H1 (cell line): ENCODE data around the gene ZNF396. TPM values are rescaled to one million over a fixed set of nuclear protein-coding genes. Genes with fewer than 3 reads are reported as not detected.

Experiments used
- ASH2L ChIP-seq: fragments of 200-600, 300-600 bp; sonication (generic); IDR thresholded peaks from one replicate; pipeline ENCODE4 v1.7.1; 2017; ENCODE audit warnings: low read length
- BCL11A ChIP-seq, 2 experiments: IDR thresholded peaks; one replicate each; pipeline ENCODE4 v1.6.1; 2011; ENCODE audit warnings: low read depth in 2 of 2, low read length in 2 of 2, mild to moderate bottlenecking in 2 of 2
- CREB1 ChIP-seq: IDR thresholded peaks from 2 replicates; pipeline ENCODE4 v1.6.1; 2012; ENCODE audit warnings: inconsistent platforms
- CTBP2 ChIP-seq: IDR thresholded peaks from 2 replicates; pipeline ENCODE4 v1.7.0; 2011; ENCODE audit warnings: borderline replicate concordance, mild to moderate bottlenecking, moderate library complexity, mixed read lengths, low read length; ENCODE audit not compliant: insufficient read depth, insufficient read length
- EP300 ChIP-seq, 2 experiments: IDR thresholded peaks; 1 replicate in 1 of 2; 2 replicates in 1 of 2; pipeline ENCODE4 v1.6.1; 2011 to 2012; ENCODE audit warnings: low read depth in 2 of 2, low read length in 2 of 2, mild to moderate bottlenecking in 2 of 2, borderline replicate concordance in 1 of 2, inconsistent platforms in 1 of 2, moderate library complexity in 1 of 2
- EZH2 ChIP-seq: fragments of 200-600 bp; sonication (generic); IDR thresholded peaks from 2 replicates; pipeline ENCODE4 v1.7.1; 2012; ENCODE audit warnings: low read depth, mild to moderate bottlenecking, moderate library complexity, low read length, inconsistent platforms; ENCODE audit not compliant: severe bottlenecking
- GTF2F1 ChIP-seq: IDR thresholded peaks from 2 replicates; pipeline ENCODE4 v1.6.1; 2012; ENCODE audit warnings: low read depth, low read length, improper control_type of control experiment, borderline replicate concordance
- HDAC6 ChIP-seq: IDR thresholded peaks from one replicate; pipeline ENCODE4 v1.7.1; 2012; ENCODE audit warnings: low read depth, mild to moderate bottlenecking, inconsistent platforms, low read length, moderate library complexity
- JUND ChIP-seq: IDR thresholded peaks from 2 replicates; pipeline ENCODE4 v1.6.1; 2011; ENCODE audit warnings: mild to moderate bottlenecking, improper control_type of control experiment, low read length
- KDM1A ChIP-seq: fragments of 200-600, 300-600 bp; sonication (generic); IDR thresholded peaks from 2 replicates; pipeline ENCODE4 v1.7.1; 2016; ENCODE audit warnings: mild to moderate bottlenecking, low read length, borderline replicate concordance
- MAFK ChIP-seq: IDR thresholded peaks from 2 replicates; pipeline ENCODE4 v1.6.1; 2012; ENCODE audit warnings: low read depth, mild to moderate bottlenecking, improper control_type of control experiment, low read length
- NANOG ChIP-seq: IDR thresholded peaks from 2 replicates; pipeline ENCODE4 v1.6.1; 2011; ENCODE audit warnings: low read length, low read depth, mild to moderate bottlenecking, inconsistent platforms; ENCODE audit not compliant: insufficient read depth, poor library complexity, severe bottlenecking
- NRF1 ChIP-seq: IDR thresholded peaks from 2 replicates; pipeline ENCODE4 v1.6.1; 2011; ENCODE audit warnings: mild to moderate bottlenecking, low read depth, low read length, improper control_type of control experiment
- PHF8 ChIP-seq: fragments of 200-600 bp; sonication (generic); conservative IDR thresholded peaks from 2 replicates; pipeline ENCODE4 v1.7.1; 2012; ENCODE audit warnings: low read depth, mild to moderate bottlenecking, inconsistent platforms, low read length, moderate library complexity
- POLR2A ChIP-seq, 2 experiments: IDR thresholded peaks; 1 replicate in 1 of 2; 2 replicates in 1 of 2; pipeline ENCODE4 v1.6.1; 2011; ENCODE audit warnings: low read depth in 2 of 2, low read length in 2 of 2, mild to moderate bottlenecking in 2 of 2; ENCODE audit errors: control extremely low read depth in 1 of 2
- RAD21 ChIP-seq, 2 experiments: IDR thresholded peaks in 1 of 2; conservative IDR thresholded peaks in 1 of 2; 2 replicates each; pipeline ENCODE4 v1.6.1; 2011; ENCODE audit warnings: low read depth in 2 of 2, low read length in 2 of 2, improper control_type of control experiment in 1 of 2, inconsistent platforms in 1 of 2, mild to moderate bottlenecking in 1 of 2, moderate library complexity in 1 of 2
- RFX5 ChIP-seq: IDR thresholded peaks from 2 replicates; pipeline ENCODE4 v1.6.1; 2011; ENCODE audit warnings: low read depth, low read length, improper control_type of control experiment, borderline replicate concordance
- RXRA ChIP-seq: IDR thresholded peaks from 2 replicates; pipeline ENCODE4 v1.6.1; 2011; ENCODE audit warnings: low read depth, mild to moderate bottlenecking, low read length, moderate library complexity; ENCODE audit not compliant: insufficient read depth
- SIRT6 ChIP-seq: IDR thresholded peaks from one replicate; pipeline ENCODE4 v1.7.1; 2012; ENCODE audit warnings: low read length, inconsistent platforms
- SIX5 ChIP-seq: IDR thresholded peaks from 2 replicates; pipeline ENCODE4 v1.6.1; 2011; ENCODE audit warnings: mild to moderate bottlenecking, low read depth, low read length
- SP2 ChIP-seq: IDR thresholded peaks from 2 replicates; pipeline ENCODE4 v1.6.1; 2012; ENCODE audit warnings: mild to moderate bottlenecking, low read length, inconsistent platforms
- SP4 ChIP-seq: IDR thresholded peaks from 2 replicates; pipeline ENCODE4 v1.6.1; 2012; ENCODE audit warnings: low read length, inconsistent platforms
- TAF7 ChIP-seq: optimal IDR thresholded peaks from 2 replicates; pipeline ENCODE3; 2011; ENCODE audit warnings: low read depth, mild to moderate bottlenecking, inconsistent platforms, low read length, moderate library complexity, borderline replicate concordance
- YY1 ChIP-seq: IDR thresholded peaks from 2 replicates; pipeline ENCODE4 v1.6.1; 2011; ENCODE audit warnings: low read depth, mild to moderate bottlenecking, low read length
- polyA plus RNA-seq, 7 experiments: library from polyadenylated mRNA; depleted of rRNA in 3 of 7; stranded (reverse) in 5 of 7; unstranded in 2 of 7; fragments of >200 nt in 5 of 7; fragments of 200-250 nt in 2 of 7; gene quantifications; 1 replicate in 5 of 7; 2 replicates in 1 of 7; 4 replicates in 1 of 7; pipeline versions ENCODE4 v1.2.1 to v1.2.3, GENCODE V29; 2011 to 2013; ENCODE audit warnings: missing spikeins in 2 of 7, mixed read lengths in 2 of 7
- total RNA-seq: library from RNA; stranded (reverse); fragmentation: NEBNext Ultra II Directional; extraction: Animal tissue kit (Norgen Biotek cat#: 25700); gene quantifications from 2 replicates; pipeline ENCODE4 v1.2.1, GENCODE V29; 2021

The ZNF396 gene
- total and polyA plus RNA-seq, 2 of the 8 experiments (the other 6 are each of a cell fraction or from before 2014, with no cell fraction given) = 0.44 to 0.74 TPM

DNA sequence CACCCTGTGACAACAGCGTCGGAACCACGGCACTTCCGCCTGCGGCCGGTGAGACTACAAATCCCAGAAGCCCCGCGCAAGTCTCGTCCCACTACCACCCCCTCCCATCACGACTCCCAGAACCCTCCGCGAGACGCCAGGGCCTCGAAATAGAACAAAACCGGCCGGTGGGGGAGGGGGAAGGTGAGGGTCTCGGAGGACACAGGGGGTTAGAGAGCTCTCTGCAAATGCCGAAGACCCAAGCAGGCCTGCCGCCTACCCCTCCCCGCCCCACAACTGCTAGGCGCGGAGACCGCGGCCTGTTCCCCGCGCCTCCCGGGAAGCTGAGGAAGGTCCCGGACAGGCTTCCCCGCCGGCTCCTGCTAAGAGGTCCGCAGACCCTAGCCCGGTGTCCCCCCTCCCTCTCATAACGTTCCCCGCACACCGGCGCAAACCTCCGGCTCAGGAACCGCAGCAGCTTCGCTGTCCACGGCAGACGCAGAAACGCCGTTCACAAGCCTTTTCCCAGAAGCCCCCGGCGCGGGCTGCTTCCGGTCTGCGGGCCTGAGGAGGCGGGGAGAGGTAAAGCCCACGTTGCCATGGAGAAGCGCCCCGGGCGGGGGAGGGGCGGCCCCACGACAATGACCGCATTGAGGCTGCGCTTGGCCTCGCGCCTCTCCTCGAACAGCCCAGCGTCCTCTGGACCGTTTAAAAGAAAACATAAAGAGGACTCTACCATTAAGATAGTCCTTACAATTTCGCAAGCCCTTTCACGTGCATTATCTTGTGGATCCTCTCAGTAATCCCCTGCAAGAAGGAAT lies 33.0 kb downstream of the ZNF396 start, which contains the start of gene ZNF24 (continued):
- TF ChIP-seq RAD21 (IDR thresholded peaks at IDR 0.05 in 1 of 2, conservative IDR thresholded peaks at IDR 0.05 in 1 of 2; ENCODE audit: low read depth in 2 of 2, low read length in 2 of 2) (0 out of 4 replicates have a peak, but pooled peaks of 1 of the 2 experiments have one; percentile 1), ASH2L (peak; percentile 96), CTBP2 (no peak), RXRA (no peak), SIRT6 (no peak), MAFK (no peak), RFX5 (no peak), PHF8 (peak; percentile 98), SIX5 (peak; percentile 72), NANOG (no peak), EZH2 (no peak), TAF7 (no peak), HDAC6 (no peak), BCL11A (IDR thresholded peaks at IDR 0.05; ENCODE audit: low read depth in 2 of 2, low read length in 2 of 2) (no peak), YY1 (no peak), SP2 (no peak), KDM1A (no peak), POLR2A (IDR thresholded peaks at IDR 0.05; ENCODE audit: control extremely low read depth in 1 of 2, low read depth in 2 of 2, low read length in 2 of 2) (peak; percentile 87 to 92), NRF1 (no peak; the same call in 1 of the 2 replicates), EP300 (IDR thresholded peaks at IDR 0.05; ENCODE audit: borderline replicate concordance in 1 of 2, low read depth in 2 of 2, low read length in 2 of 2) (no peak; a peak in 1 of 3 replicates), JUND (peak; percentile 40; the same call in 1 of the 2 replicates), CREB1 (peak; percentile 71), GTF2F1 (no peak), SP4 (peak; percentile 21; the same call in 1 of the 2 replicates)
